ENCODE results near the gene PLPPR5. TPM values are rescaled to one million over a fixed set of nuclear protein-coding genes. Genes with fewer than 3 reads are reported as not detected.

The PLPPR5 gene
- total RNA-seq, 4 donors from 2014 or later, result 0.14 to 0.16 TPM; not detected in 2

- H3K27me3 ChIP-seq, result no peaks in the 10 kb centered on the region
- no peak overlapping the region for H3K4me3 ChIP-seq
- no peaks in the 10 kb centered on the region for H3K9me3 ChIP-seq
- H3K36me3 ChIP-seq, result no peaks in the 10 kb centered on the region
- 75 to 89% methylated on average over 4 of the region's 4 CpGs for WGBS, 2 donors (ENCODE audit: low coverage in 1 of 2)
- no peaks in the 10 kb centered on the region for H3K4me1 ChIP-seq
- no peak for TF ChIP-seq CTCF (IDR thresholded peaks at IDR 0.05)
- no peak for TF ChIP-seq POLR2AphosphoS5 (IDR thresholded peaks at IDR 0.05)
- TF ChIP-seq POLR2A (IDR thresholded peaks at IDR 0.05), result no peak
- TF ChIP-seq EP300 (IDR thresholded peaks at IDR 0.05; ENCODE audit: low read depth), result no peak
- no peak for DNase-seq
- H3K27ac ChIP-seq, result no peak overlapping the region
- in situ Hi-C loops (cut with MboI; ENCODE audit: low pct_ligation_motif_present in 1 of 4, low pct_unique_long_range_greater_than_20kb in 1 of 4, low sequenced_read_pairs in 3 of 4), result no loop called here
- intact Hi-C loops (cut with DNase I; ENCODE audit: low total_unique reads), result no loop called here
Observed at GRCh38 chr1:98923667-98924066, 81.0 kb downstream of the PLPPR5 start.

GRCh38 chr1:98921817-98922216 lies 82.8 kb downstream of the PLPPR5 start:
- Histone ChIP-seq H3K27ac (no peak overlapping the region), H3K9me3 (no peaks in the 10 kb centered on the region), H3K27me3 (no peaks in the 10 kb centered on the region), H3K4me1 (no peaks in the 10 kb centered on the region), H3K4me3 (no peak overlapping the region), H3K36me3 (no peaks in the 10 kb centered on the region)
- in situ Hi-C loops (cut with MboI; ENCODE audit: low pct_ligation_motif_present in 1 of 4, low pct_unique_long_range_greater_than_20kb in 1 of 4, low sequenced_read_pairs in 3 of 4), result no loop called here
- no peak for DNase-seq
- intact Hi-C loops (cut with DNase I; ENCODE audit: low total_unique reads), result no loop called here
- TF ChIP-seq POLR2AphosphoS5 (IDR thresholded peaks at IDR 0.05), result no peak
- WGBS, 2 donors (ENCODE audit: low coverage in 1 of 2), result 79 to 82% methylated on average over 2 of the region's 2 CpGs

- TF ChIP-seq CTCF (IDR thresholded peaks at IDR 0.05) (no peak), POLR2AphosphoS5 (IDR thresholded peaks at IDR 0.05) (no peak), POLR2A (IDR thresholded peaks at IDR 0.05) (no peak), EP300 (IDR thresholded peaks at IDR 0.05; ENCODE audit: low read depth) (no peak)
- intact Hi-C loops (cut with DNase I; ENCODE audit: low total_unique reads) (no loop called here), in situ Hi-C loops (cut with MboI; ENCODE audit: low pct_ligation_motif_present in 1 of 4, low pct_unique_long_range_greater_than_20kb in 1 of 4, low sequenced_read_pairs in 3 of 4) (no loop called here)
- H3K9me3 ChIP-seq, result no peaks in the 10 kb centered on the region
- H3K4me3 ChIP-seq, result no peak overlapping the region
- H3K27ac ChIP-seq, result no peak overlapping the region
- WGBS, 2 donors (ENCODE audit: low coverage in 1 of 2), result 33 to 45% methylated on average over 1 to 2 of the region's 2 CpGs
- H3K27me3 ChIP-seq, result no peaks in the 10 kb centered on the region
- DNase-seq, result no peak
- no peaks in the 10 kb centered on the region for H3K36me3 ChIP-seq
- no peaks in the 10 kb centered on the region for H3K4me1 ChIP-seq
Observed at GRCh38 chr1:98920441-98921110, 84.1 kb downstream of the PLPPR5 start.

GRCh38 chr1:98919652-98920051 lies 85.0 kb downstream of the PLPPR5 start:
- Histone ChIP-seq H3K4me1 (no peaks in the 10 kb centered on the region), H3K9me3 (no peaks in the 10 kb centered on the region), H3K27ac (no peak overlapping the region), H3K27me3 (no peaks in the 10 kb centered on the region), H3K36me3 (no peaks in the 10 kb centered on the region), H3K4me3 (no peak overlapping the region)
- intact Hi-C loops (cut with DNase I; ENCODE audit: low total_unique reads), result no loop called here
- in situ Hi-C loops (cut with MboI; ENCODE audit: low pct_ligation_motif_present in 1 of 4, low pct_unique_long_range_greater_than_20kb in 1 of 4, low sequenced_read_pairs in 3 of 4), result no loop called here
- WGBS, 2 donors (ENCODE audit: low coverage in 1 of 2), result 74 to 82% methylated on average over 2 of the region's 2 CpGs
- no peak for TF ChIP-seq POLR2A (IDR thresholded peaks at IDR 0.05)
- no peak for TF ChIP-seq CTCF (IDR thresholded peaks at IDR 0.05)
- no peak for TF ChIP-seq EP300 (IDR thresholded peaks at IDR 0.05; ENCODE audit: low read depth)
- TF ChIP-seq POLR2AphosphoS5 (IDR thresholded peaks at IDR 0.05), result no peak
- no peak for DNase-seq

GRCh38 chr1:98919211-98919610 lies 85.5 kb downstream of the PLPPR5 start:
- H3K4me3 ChIP-seq, result no peak overlapping the region
- no peaks in the 10 kb centered on the region for H3K4me1 ChIP-seq
- intact Hi-C loops (cut with DNase I; ENCODE audit: low total_unique reads) (no loop called here), in situ Hi-C loops (cut with MboI; ENCODE audit: low pct_ligation_motif_present in 1 of 4, low pct_unique_long_range_greater_than_20kb in 1 of 4, low sequenced_read_pairs in 3 of 4) (no loop called here)
- TF ChIP-seq POLR2A (IDR thresholded peaks at IDR 0.05), result no peak
- no peak for TF ChIP-seq EP300 (IDR thresholded peaks at IDR 0.05; ENCODE audit: low read depth)
- no peak for TF ChIP-seq CTCF (IDR thresholded peaks at IDR 0.05)
- TF ChIP-seq POLR2AphosphoS5 (IDR thresholded peaks at IDR 0.05), result no peak
- no peak overlapping the region for H3K27ac ChIP-seq
- H3K27me3 ChIP-seq, result no peaks in the 10 kb centered on the region
- H3K36me3 ChIP-seq, result no peaks in the 10 kb centered on the region
- DNase-seq, result no peak
- H3K9me3 ChIP-seq, result no peaks in the 10 kb centered on the region
- 40 to 71% methylated on average over 1 of the region's 1 CpG for WGBS, 2 donors (ENCODE audit: low coverage in 1 of 2)

Data from transverse colon (tissue), 4 donors.